GM18517 (cell line): ENCODE results near the gene OR2B2.

Source experiments
- ATAC-seq: cut with Tn5 transposase; IDR thresholded peaks from one replicate; pipeline ENCODE4 v1.9.1; 2021; ENCODE audit warnings: mild to moderate bottlenecking, moderate library complexity; ENCODE audit not compliant: unreplicated experiment

The OR2B2 gene

DNA sequence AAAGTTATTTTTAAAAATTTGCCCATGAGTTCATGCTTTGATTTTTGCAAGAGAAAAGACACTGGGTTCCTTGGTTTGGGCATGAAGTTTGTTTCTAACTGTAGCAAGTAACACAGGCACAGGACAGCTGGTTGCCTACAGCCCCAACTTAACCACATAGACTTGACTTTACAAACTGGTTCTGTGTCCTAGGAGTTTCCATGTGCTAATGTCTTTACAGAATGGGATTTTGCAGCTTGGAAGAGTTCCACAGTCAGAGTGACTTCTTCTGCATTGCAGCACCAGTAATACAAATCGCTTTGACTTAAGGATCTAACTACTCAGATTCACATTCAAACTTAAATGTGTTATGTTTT lies 44.3 kb downstream of the OR2B2 start:
- ATAC-seq, result no peak

DNA sequence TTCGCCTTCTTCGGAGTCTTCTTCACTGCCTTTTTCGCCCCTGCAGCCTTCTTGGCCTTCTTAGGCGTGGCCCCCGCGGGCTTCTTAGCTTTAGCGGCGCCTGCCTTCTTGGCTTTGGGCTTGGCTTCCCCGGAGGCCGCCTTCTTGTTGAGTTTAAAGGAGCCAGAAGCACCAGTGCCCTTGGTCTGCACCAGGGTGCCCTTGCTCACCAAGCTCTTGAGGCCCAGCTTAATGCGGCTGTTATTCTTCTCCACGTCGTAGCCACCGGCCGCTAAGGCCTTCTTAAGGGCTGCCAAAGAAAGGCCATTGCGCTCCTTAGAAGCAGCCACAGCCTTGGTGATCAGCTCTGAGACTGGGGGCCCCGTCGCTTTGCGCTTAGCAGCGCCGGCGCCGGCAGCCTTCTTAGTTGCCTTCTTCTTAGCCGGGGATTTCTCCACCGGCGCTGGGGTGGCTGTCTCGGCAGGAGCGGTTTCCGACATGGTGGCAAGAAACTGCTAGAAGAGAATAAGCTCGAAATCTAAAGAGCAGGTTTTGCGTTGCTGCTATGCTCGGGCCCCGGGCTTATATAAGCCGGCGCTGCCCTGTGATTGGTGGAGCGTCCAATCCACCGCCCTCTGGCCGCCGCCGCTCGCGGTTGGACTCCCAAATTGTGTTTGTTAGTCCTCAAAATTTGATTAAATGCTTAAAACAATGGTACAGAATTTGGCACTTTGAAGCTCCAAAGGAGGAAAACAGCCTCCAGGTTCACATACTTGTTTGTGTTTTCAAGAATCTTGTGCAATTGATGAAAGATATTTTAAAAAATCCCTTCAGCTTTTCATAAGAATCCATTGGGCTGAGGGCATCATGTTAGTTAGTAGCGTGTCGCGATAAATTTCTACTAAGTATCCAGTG lies 44.9 kb downstream of the OR2B2 start:
- ATAC-seq, result peak; percentile 9

DNA sequence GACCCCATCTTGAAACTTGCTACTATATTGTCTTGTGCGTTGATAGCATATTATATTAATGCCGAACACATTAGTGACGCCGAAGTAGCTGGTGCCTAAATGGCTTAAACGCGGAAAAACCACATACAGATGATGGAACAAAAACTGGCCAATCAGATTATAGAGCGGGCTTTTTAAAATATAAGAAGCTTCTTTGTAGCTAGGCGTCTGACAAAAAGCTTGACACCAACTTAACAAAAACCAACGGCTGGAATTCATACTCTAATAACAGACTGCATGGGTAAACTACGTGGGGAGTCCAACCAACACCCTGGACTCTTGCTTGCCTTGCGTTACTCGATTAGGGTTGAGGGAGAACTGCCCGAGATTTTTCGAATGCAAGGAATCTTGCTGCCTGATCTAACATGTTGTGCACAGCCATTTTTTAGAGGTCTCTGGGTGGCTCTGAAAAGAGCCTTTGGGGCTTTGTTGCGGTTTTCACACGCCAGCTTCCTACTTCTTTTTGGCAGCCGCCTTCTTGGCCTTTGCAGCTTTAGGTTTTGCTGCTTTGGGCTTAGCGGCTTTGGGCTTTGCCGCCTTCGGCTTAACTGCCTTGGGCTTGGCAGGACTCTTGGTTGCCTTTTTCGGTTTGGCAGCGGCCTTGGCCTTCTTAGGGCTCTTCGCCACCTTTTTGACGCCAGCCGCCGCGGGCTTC lies 45.7 kb downstream of the OR2B2 start:
- peak; percentile 22 for ATAC-seq

DNA sequence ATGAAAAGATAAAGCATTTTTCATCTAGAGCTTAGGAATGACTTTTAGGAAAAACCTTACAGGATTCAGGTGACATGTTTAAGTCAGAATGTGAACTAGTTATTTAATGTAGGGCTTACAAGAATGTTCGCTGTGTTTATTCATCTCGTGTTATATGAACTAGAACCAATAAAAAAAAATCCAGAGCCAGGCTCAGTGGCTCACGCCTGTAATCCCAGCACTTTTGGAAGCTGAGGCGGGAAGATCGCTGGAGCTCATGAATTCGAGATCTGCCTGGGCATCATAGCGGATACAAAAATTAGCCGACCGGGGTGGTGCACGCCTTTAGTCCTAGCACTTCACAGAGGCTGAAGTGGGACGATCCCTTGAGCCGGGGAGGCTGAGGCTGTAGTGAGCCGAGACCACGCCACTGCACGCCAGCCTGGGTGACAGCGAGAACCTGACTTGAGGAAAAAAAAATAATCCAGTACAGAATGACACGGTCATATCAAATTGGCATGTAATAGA lies 46.3 kb downstream of the OR2B2 start:
- ATAC-seq, result no peak

DNA sequence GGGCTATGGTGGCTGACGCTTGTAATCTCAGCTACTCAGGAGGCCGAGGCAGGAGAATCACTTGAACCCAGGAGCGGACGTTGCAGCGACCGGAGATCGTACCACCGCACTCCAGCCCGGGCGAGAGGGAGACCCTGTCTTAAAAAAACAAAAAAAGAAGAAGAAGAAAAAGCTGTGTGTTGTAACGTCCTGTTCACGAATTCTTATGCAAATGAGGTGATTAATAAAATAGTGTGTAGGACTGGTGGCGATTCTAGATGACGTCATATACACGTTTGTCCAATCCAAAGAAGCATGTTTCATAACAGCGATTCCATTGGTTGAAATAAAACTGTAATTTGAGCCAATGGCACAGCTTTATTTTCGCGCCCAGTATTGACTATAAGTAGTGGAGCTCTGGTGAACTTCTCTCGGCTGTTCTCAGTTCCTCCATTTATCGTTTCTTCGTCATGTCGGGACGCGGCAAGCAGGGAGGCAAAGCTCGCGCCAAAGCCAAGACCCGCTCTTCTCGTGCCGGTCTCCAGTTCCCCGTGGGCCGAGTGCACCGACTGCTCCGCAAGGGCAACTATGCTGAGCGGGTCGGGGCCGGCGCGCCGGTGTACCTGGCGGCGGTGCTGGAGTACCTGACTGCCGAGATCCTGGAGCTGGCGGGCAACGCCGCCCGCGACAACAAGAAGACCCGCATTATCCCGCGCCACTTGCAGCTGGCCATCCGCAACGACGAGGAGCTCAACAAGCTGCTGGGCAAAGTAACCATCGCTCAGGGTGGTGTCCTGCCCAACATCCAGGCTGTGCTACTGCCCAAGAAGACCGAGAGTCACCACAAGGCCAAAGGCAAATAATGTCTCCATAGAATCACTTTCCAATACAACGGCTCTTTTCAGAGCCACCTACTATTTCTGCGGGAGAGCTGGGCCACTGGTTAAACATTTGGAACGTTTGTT lies 47.0 kb downstream of the OR2B2 start:
- ATAC-seq, result peak; percentile 62

DNA sequence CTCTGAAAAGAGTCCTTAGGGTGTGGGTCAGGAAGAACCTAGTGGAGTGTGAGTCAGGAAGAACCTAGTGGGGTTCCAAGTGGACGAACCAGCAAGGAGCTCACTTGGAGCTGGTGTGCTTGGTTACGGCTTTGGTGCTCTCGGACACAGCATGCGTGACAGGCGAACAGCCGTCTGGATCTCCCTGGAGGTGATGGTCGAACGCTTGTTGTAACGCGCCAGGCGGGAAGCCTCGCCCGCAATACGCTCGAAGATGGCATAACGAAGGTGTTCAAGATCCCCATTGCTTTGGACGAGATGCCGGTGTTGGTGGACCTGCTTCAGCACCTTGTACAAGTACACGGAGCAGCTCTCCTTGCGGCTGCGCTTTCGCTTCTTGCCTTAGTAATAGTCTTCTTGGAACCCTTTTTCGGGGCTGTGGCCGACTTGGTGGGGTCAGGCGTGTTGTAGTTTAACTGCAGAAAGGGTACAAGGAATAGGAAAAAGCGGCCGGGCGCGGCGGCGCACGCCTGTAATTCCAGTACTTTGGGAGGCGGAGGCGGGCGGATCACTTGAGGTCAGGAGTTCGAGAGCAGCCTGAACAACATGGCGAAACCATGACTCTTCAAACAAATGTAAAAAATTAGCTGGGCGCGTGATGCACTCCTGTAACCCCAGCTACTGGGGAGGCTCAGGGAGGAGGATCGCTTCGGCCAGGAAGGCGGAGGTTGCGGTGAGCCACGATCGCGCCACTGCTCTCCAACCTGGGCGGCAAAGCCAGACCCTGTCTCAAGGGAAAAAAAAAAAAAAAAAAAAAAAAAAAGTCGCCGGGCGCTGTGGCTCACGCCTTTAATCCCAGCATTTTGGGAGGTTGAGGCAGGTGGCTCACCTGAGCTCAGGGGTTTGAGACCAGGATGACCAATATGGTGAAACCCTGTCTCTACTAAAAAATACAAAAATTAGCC lies 48.0 kb downstream of the OR2B2 start:
- ATAC-seq, result no peak

DNA sequence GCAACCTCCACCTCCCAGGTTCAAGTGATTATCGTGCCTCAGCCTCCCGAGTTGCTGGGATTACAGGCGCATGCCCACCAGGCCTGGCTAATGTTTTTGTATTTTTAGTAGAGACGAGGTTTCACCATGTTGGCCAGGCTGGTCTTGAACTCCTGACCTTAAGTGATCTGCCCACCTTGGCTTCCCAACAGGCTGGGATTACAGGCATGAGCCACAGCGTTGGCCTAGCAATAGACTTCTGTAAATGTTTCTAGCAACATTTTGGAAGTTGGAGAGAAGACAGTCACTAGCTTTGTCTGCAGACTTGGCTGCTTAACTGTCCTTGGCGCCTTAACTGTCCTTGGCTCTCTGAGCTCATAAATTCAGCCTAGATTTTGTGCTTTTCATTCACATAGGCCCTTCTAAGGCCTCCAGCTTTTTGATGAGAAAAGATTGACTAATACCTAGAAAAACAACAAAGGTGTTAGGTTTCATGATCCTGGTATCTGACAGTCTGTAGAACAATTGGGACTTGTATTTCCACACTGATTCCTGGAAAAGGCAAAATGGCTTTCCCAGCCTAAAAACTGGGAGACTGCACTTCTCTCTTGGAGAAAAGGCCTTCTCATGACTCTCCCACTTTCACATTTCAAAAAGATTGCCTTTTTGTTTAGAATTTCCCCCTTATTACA lies 49.7 kb downstream of the OR2B2 start:
- no peak for ATAC-seq

DNA sequence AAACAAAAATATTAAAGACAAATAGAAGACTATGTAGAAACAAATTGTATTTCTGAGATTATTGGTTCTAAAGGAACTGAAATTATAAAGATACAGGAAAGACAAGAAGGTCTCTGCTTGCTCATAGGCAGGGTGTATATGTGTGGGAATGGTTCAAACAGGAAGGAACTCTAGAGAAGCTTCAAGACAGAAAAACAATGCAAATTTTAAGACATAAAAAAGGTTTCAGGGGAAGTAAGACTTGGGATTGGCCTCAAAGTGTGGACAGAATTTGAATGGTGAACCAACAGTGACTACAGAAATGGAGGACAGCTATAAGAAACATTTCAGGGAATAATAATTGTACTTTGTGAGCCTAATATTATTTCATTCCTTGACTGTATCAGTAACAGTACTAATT lies 50.3 kb downstream of the OR2B2 start:
- no peak for ATAC-seq

DNA sequence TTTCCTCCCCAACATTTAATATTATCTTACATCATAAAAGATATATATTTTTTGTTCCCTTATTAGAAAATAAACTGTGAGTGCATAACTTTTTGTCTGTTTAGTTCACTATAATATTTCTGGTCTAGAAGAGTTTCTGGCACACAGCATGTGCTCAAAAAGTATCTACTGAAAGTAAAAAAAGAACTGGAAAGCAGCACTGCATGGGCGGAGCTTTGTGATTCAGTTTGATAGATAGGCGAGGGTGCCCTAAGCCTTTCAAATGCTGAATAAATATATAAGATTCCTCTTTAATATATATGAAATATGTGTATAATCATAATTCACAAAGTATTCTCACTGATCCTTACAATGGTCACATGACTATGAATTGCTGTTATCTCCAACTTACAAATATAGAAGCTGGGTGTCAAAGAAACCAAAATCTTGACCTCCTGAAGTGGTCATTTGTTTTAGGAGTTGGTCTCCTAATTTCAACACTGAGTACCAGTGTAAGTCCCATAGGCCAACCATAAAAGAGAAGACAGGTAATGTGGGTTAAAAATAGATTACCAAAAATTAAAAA lies 50.8 kb downstream of the OR2B2 start:
- no peak for ATAC-seq
